GM03348 (cell line): ENCODE data around the gene ARPC1B.
A peak's percentile ranks its signal among the peaks of the same experiment; 100 is the strongest.

ENCODE experiments used
- DNase-seq: peaks from one replicate; pipeline ENCODE4 v3.0.0; 2012; ENCODE audit warnings: low spot score

Gene ARPC1B

DNA sequence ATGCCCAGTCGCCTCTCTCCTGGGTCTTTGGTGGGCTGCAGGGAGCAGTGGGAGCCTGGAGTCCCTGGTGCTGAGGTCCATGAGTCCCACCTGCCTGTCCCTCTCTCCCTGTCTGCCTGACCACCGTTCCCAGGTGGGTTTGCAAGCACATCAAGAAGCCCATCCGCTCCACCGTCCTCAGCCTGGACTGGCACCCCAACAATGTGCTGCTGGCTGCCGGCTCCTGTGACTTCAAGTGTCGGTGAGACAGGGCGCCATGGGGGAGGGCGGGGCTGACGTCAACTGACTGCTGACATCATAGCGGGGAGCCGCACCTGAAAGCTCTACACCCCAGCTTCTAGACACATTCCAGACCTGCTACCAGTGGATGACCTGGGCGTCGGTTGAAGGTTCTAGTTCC, 15.2 kb downstream of the ARPC1B start:
- no peak for DNase-seq

DNA sequence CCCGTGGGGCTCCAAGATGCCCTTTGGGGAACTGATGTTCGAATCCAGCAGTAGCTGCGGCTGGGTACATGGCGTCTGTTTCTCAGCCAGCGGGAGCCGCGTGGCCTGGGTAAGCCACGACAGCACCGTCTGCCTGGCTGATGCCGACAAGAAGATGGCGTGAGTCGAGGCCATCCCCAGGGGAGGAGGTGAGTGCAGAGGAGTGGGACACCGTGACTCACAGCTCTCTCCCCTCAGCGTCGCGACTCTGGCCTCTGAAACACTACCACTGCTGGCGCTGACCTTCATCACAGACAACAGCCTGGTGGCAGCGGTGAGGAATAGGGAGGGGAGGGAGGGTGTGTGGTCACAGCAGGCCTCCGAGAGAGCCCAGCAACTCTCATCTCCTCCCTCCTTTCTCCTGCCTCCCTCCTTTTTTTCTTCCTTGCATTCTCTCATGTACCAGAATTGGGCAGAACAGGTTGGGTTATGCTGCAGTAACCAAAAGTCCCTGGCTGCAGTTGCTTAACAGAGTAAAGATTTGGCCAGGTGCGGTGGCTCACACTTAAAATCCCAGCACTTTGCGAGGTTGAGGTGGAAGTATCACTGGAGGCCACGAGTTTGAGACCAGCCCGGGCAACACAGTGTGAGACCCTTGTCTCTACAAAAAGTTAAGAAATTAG, 16.5 kb downstream of the ARPC1B start:
- DNase-seq, result no peak

DNA sequence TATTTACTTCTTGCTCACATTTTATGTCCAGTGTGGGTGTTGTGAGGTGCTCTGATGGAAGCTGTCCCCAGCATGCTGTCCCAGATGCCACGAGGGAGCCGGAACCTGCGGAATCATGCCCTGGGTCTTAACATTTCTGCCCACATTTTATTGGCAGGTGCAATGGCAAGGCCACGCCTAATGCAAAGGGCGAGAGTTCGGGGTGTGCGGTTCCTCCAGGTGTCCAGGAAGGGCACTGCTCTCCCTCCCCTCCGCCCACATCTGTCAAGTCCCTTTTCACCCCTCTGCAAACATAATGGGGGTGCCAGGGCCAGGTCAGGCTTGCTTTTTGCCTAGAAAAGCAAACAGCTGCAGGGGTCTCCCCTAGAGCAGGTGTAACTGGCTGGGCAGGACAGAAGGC, 17.5 kb downstream of the ARPC1B start:
- DNase-seq, result no peak

DNA sequence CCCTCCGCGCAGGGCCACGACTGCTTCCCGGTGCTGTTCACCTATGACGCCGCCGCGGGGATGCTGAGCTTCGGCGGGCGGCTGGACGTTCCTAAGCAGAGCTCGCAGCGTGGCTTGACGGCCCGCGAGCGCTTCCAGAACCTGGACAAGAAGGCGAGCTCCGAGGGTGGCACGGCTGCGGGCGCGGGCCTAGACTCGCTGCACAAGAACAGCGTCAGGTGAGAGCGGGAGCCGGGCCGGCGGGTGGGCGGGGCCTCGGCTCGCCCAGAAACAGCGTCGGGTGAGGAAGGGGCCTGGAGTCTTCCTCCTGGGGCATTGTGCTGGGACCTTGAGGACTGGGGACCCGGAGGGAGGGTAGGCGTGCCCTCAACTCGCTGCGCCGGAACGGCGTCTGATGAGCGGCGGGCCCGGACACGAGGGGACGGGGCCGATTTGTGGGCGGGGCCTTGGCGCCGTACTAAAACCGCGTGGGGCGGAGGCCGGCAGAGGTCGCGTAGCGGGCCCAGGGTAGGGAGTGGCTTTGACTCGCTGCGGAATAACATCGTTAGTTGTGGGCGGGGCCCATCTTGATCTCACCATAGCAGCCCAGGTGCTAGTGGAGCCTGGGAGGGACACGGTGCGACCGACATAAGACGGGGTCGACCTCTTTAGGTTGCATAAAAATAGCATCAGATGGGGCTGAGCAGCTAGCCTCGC, 18.3 kb downstream of the ARPC1B start:
- peak; percentile 53 for DNase-seq

DNA sequence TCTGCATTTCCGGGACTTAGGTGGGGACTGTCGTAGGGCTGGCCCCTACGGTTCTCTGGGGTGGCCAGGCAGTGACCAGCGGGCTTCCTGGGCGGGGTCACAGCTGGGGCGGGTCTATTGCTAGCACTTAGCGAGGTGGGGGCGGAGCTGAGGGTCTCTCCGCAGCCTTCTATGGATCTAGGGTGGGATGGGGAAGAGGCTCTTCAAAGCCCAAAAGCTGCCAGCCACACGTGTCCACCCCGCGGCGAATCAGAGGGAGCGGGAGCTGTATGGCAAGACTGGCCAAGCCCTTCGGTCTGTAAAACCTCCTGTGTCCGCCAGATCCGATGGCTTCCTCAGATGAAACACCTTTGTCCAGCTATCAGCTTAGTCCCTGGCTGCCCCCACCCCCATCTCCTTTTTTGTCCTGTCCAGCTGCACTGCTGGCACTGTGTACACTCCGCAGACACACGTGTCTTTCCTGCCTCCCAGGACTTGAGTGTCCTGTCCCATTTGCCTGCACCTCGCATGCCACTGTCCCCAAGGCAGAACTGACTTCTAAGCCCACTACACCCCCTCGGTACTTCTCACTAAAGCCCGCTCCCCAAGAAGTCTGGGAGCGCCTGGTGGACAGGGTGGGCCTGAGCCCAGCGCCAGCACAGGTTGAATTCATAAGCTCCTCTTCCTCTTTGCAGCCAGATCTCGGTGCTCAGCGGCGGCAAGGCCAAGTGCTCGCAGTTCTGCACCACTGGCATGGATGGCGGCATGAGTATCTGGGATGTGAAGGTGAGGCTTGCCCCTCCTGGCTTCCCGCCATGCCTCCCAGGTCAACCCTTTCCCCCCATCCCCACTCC, 19.0 kb downstream of the ARPC1B start:
- no peak for DNase-seq

DNA sequence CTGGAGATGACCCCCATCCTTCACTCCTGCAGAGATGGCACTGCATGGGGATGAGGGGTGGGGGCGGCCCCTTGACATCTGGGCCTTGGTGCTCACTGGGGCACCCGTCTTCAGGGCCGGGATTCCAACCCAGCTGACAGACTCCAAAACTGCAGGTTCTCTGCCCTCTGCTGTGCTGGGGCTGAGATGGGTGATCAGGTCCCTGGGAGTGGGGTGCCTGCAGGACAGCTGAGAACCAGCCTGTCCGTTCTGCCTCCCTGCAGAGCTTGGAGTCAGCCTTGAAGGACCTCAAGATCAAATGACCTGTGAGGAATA, 19.6 kb downstream of the ARPC1B start:
- DNase-seq, result no peak

DNA sequence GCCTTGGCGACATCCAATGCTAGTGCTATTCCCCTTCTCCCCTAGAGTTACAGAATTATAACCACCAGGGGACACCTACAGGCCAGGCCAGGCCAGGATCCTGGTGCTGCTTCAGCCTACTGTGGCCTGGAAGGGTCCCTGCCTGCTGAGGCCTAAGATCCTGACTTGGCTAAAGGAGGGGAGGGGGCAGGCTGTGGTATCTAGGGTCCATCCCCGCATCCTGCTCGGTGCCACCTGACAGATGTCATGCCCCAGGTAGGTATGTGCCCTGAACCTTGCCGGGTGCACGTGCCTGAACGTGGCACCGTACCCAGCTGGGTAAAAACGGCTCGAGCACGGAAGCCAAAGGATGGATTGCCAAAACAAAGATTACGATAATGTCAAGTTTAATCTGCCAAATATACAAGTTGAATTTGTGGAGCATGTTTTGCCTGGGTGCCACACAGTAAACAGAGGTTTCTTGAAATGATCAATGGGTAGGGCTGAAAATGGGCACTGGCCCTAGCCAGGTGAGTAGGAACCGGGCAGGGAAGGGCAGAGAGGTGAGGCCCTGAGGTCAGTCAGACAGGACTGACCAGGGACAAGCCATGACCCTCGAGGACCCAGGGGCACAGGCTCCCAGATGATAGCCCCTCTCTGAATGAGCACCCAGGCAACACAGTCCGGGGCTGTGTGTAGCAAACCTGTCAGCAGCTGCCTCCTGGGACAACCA, 21.2 kb downstream of the ARPC1B start:
- DNase-seq, result no peak

DNA sequence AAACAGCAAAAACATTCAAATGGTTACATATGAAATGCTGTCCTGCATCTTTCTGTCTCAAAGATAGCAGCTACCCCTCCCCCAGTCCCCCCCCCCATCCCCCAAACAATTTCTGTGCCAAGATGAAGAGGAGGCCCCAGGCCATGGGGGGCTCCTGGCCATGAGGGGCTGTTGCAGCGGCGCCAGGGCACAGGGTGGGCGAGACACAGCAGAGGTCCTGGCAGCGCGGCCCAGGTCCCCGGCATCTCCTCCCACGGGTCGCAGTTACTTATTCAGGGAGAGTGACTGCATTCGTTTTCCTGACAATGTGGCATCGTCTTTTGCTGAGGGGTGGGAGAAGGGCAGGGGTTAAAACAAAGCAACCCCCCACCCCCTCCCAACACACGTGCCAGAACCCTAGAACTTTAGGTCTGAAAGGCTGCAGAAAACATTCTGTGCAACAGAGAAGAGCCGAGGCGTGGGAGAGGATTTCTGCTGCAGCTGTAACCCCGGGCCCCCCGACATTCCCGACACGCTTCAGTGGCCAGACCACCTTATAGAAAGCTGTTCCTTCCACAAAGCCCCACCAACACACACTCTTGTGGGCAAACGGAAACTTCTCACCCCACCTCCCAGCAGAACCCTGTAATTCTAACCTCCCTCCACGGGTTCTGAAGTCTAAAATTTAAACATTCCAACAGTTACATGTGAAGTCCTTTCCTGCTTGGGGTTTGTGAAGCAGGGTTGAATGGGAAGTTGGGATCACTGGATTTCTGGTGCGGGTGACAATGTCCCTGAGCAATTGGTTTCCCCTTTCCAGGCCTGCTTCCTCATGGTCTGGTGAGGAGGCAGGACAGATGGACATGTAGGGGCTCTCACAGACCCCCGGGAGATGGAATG, 22.1 kb downstream of the ARPC1B start:
- no peak for DNase-seq

DNA sequence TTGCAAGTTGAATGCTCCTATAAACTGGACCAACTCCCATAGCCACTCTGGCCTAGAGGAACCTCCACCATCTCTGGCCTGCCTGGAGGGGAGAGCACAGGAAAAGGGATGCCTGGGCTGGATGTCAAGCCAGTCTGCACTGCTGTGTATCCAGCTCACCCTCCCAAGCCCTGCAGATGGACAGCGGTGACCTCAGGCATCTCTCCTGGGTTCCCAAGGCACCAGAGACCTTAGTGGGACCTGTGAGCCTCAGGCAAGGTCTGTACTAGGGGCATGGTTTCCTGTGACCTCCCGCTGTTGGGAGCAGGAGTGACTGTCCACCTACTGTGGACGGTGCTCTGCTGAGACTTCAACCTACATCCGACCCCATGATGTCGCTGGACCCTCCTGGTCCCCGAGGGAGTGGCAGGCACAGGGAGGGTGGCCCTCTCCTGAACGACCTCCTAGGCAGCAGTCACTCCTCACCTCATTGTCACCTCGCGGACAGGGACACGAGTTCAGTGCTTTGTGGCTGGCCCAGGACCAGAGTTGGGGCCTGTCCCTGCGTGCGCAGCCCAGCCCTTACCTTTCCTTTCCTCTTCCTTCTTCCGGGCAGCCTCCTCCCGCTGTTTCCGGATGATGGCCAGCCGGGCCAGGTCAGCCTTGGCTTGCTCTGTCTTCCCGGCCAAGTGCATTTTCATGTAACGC, 22.9 kb downstream of the ARPC1B start:
- no peak for DNase-seq

DNA sequence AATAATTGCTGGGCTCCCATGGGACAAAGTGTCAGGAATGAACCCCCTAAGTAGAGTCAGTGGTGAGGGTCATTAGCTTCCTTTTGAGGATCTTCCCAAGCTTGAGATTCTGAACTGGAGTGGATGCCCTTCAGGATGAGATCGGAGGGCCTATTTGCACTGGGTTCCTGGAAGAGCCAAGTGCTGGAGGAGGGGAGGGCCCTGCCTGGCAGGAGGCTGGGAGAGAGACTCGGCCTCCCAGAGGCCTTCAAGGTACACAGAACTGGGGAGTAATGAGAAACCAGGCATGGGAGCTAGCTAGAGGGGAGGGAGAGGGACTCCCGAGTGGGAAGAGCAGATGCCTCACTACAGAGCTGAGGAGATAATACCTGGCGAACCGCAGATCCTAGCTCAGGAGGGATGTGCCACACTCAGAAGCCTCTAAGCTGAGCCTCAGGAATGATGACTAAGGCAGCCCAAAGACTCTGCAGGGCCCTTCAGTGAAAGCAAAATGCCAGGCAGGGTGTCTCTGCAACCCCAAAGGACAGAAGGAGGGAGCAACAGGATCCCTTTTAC, 24.4 kb downstream of the ARPC1B start:
- no peak for DNase-seq

DNA sequence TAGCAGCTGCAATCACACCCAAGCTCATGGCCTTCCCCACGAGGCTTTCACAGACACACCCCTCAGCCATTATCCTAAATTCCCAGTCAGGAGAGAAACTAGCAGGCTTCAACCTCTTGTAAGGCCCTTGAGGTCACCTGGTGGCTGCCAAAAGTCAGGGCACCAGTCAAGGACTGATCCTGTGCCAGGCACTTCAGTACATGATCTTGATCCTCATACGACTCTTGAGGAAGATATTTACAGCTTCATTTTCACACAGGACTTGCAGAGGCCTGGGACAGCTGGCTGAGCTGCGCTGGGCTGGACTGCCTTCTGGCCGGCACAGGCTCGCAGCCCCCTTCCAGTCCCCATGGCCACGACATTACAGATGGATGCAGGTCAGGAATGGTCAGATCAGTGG, 25.1 kb downstream of the ARPC1B start:
- no peak for DNase-seq

DNA sequence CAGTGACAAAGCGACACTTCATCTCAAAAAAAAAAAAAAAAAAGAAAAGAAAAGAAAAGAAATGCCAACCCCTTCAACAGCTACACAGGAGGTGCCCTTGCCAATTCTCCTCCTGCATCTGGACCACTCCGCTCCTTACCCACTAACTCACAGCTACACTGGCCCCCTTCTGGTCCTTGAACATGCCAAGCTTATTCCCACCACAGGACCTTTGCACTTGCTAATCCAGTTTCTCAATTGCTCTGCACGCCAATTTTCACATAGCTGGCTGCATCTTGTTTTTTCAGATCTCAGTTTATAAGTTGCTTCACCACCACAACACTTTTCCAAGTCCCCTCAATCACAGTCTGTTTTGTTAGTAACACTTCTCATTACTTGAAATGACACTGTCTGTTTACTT, 28.3 kb downstream of the ARPC1B start:
- DNase-seq, result no peak

DNA sequence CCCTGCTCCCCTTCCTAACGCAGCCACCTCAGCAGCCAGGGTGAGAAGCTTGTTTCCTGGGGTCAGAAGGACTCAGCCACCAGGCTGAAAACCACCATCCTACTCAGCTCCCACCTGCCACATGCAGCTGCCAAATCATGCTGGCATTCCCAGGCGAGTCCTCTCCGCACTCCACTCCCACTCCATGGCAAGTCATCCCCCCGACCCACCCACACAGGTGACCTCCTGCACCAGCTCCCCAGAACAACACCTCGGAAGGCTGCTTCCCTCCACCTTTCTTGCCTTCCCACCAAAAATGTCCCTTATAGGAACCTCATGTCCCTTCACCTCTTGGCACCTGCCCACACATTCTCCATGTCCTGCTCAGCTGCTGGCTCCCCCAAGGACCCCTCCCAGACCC, 29.2 kb downstream of the ARPC1B start:
- DNase-seq, result no peak

DNA sequence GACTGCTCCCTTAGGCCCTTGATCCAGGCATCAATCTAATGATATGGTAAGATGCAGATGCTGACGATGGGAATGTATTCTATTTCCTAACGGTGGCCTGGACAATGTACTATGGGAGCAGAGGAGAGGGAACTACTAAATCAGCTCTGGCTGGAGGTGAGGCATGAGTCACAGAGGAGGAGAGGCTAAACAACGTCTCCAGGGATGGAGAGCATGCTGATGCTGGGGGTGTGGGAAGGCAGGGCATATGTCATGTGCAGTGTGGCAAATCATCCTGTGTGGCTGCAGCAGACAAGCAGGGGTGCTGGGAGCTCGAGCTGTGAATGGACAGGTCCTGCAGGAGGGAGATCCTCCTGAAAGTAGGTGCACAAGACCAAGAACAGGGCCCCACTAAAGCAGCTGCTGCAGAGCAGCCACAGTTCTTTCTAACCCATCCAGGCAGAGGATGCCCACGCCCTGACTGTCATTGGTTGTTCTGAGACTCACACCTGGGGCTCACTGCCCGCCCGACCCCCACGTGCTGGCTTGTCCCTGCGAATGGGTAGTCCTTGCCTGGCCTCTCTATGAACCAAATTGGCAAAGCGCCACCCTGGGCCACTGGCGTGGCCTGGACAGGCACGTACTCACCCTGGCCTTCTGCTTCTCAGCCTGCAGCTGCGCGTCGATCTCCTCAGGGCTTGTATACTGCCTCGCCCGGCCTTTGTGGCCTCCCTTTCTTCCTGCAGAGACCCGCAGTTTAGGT, 29.9 kb downstream of the ARPC1B start:
- DNase-seq, result peak; percentile 41

DNA sequence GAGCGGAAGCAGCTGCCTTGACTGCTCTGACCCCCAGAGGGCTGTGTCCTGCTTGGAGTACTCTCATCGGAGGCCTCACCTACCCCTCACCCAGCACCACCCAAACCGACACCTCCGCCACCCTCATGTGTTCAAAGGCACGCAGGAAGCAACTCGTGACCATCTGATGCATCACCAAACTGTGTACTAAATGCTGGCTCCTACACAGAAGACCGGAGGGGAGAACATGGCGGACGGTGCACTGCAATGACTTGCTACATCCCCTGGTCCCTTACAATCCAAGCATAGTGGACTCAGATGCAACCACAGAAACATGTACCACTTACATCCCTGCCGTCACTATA, 30.4 kb downstream of the ARPC1B start:
- no peak for DNase-seq

DNA sequence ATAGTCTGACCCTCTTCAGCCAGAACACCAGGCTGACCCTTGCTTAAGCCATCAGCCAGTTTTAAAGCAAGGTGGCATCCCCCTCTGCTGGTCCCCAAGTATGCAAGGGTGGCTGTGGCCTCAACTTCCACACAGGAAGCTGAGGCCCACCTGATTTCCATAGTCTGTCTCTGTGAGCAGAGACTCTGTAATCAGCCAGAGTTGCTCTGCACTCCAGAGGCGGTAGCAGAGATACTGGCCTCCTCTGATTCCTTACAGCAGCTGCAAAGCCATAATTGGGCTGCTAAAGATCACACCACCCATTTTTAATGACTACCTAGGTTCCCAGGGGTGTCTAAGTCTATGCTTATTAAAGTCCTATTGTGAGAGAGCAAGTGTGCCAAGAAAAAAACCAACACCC, 32.0 kb downstream of the ARPC1B start:
- no peak for DNase-seq

DNA sequence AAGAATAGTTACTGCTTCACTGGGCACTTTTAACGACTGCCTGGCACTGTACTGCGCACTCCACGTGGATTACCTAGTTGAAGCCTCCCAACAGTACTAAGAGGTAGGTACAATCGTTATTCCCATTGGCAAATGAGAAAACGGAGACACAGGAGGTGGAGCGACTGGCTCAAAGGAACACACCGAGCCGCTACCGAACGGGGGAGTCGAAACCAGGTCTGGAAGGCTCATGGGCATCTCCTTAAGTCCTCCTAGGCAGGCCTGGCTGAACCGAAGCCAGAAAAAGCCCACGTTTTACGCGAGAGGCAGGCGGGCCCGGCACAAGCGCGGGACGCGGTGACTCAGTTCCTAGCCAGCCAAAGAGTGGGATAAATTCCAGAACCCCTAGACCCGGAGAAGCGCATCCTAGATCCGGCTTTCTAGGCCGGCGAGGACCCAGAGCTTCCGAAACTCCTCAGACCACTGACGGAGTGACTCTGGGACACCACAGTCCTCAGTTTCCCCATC, 33.4 kb downstream of the ARPC1B start:
- peak; percentile 88 for DNase-seq

DNA sequence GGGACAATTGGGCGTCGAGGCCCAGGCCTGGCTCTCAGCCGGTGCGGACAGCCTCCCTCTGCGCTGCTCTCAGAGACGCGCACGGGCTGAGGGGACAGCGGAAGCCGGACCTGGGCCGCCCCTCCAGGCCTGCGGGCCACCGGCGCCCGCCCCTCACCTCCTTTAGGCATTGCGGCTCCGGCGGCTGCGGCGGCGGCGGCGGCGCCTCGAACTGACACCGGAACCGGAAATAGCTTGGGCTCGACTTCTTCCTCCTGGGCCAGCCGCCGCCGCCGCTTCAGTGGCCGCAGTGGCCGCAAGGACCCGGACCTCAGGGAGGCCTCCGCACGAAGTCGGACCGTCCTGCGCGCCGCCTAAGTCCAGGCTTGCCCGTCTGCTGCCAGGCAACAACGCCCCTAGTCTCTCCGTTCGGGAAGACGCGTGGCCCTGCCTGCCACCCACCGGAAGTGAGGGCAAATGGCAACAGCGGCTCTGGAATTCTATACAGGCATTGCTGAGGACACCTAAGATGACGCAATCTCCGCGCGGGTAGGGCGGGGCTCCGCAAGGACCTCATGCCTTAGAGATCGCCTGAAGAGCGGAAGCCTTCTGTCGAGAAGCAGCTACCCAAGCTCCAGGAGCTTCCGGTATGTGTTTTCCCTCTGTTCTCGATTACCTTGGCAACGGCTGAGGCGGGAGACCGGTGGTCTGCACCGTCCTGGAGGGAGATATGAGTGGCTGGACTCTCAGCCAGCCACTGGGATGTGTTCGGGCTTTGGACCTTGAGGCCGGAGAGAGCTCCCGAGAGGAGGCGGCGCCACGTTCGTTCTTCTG, 34.1 kb downstream of the ARPC1B start, which contains the start of the genes BUD31 and PDAP1:
BUD31 (plus strand) TSS at position 591 of the 813 bp plus-strand sequence. CDS start 2,124 bp downstream, outside the sequence.
PDAP1 (minus strand) TSS at position 219 of the 813 bp plus-strand sequence; CDS start at position 170, 49 bp downstream.
- peak; percentile 97 for DNase-seq

DNA sequence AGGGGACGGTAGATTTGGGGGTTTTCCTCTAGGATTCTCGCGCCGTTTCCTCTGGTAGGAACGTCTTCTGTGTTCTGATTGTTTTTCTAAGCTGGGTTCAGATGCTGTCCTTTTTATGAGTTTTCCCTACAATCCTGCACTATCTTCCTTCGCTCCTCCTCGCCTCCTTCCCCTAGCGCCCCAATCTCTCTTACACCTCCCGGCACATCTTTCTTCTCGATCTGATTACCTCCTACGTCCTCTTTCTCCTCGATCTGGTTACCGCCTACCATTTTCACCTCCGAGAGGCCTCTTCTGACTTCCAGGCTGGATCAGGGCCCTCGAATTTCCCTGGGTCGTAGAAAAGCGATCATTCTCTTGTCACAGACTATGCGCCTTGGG, 34.7 kb downstream of the ARPC1B start:
- no peak for DNase-seq
